GM19193 (cell line): ENCODE measurements around the gene MLST8.

Experiments
- POLR2A ChIP-seq: IDR thresholded peaks from 4 replicates; pipeline ENCODE4 v1.6.1; 2011; ENCODE audit not compliant: insufficient read depth, insufficient read length; ENCODE audit errors: extremely low read depth

The MLST8 gene

GRCh38 chr16:2167068-2167638 lies 38.1 kb upstream of the MLST8 start:
- TF ChIP-seq POLR2A: no peak

GRCh38 chr16:2170080-2170479 lies 35.2 kb upstream of the MLST8 start:
- no peak for TF ChIP-seq POLR2A

GRCh38 chr16:2170587-2171435 lies 34.4 kb upstream of the MLST8 start:
- no peak for TF ChIP-seq POLR2A

- no peak for TF ChIP-seq POLR2A
Measured at GRCh38 chr16:2171601-2172178, 33.6 kb upstream of the MLST8 start.

- no peak for TF ChIP-seq POLR2A
Measured at GRCh38 chr16:2172688-2173335, 32.4 kb upstream of the MLST8 start.

- TF ChIP-seq POLR2A: no peak
Measured at GRCh38 chr16:2173366-2173765, 31.9 kb upstream of the MLST8 start.

GRCh38 chr16:2173916-2174315 lies 31.3 kb upstream of the MLST8 start:
- TF ChIP-seq POLR2A: no peak

- TF ChIP-seq POLR2A: no peak
Measured at GRCh38 chr16:2174396-2175131, 30.7 kb upstream of the MLST8 start.

- TF ChIP-seq POLR2A: no peak
Measured at GRCh38 chr16:2175454-2175853, 29.8 kb upstream of the MLST8 start.

- TF ChIP-seq POLR2A: no peak
Measured at GRCh38 chr16:2176047-2176446, 29.2 kb upstream of the MLST8 start.

- TF ChIP-seq POLR2A: no peak
Measured at GRCh38 chr16:2177101-2177500, 28.2 kb upstream of the MLST8 start.

GRCh38 chr16:2177561-2177960 lies 27.7 kb upstream of the MLST8 start:
- no peak for TF ChIP-seq POLR2A

- TF ChIP-seq POLR2A: no peak
Measured at GRCh38 chr16:2178321-2179106, 26.7 kb upstream of the MLST8 start.

GRCh38 chr16:2179107-2179501 lies 26.1 kb upstream of the MLST8 start:
- TF ChIP-seq POLR2A: no peak
